ENCODE results near the gene ATP6V1G1.

DNA sequence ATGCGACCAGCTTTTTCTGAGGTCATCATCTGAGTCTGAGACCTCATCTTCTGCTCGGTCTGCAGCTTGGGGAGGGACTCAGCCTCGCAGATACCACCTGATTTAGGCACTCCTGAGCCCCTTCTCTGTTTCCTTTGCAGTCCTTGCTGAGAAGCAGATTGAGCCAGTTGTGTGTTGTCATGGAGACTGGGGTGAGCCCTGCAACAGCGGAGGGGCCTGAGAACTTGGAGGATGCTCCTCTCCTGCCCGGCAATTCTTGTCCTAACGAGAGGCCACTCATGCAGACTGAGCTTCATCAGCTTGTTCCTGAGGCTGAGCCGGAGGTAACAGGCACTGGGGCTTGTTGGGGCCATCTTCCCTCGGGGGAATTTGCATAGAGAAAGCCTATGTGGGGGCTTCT lies 50.8 kb downstream of the ATP6V1G1 start:
- TF ChIP-seq, protein P1, sequence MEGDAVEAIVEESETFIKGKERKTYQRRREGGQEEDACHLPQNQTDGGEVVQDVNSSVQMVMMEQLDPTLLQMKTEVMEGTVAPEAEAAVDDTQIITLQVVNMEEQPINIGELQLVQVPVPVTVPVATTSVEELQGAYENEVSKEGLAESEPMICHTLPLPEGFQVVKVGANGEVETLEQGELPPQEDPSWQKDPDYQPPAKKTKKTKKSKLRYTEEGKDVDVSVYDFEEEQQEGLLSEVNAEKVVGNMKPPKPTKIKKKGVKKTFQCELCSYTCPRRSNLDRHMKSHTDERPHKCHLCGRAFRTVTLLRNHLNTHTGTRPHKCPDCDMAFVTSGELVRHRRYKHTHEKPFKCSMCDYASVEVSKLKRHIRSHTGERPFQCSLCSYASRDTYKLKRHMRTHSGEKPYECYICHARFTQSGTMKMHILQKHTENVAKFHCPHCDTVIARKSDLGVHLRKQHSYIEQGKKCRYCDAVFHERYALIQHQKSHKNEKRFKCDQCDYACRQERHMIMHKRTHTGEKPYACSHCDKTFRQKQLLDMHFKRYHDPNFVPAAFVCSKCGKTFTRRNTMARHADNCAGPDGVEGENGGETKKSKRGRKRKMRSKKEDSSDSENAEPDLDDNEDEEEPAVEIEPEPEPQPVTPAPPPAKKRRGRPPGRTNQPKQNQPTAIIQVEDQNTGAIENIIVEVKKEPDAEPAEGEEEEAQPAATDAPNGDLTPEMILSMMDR (IDR thresholded peaks at IDR 0.05), result no peak
- TF ChIP-seq POLR2AphosphoS5 (IDR thresholded peaks at IDR 0.05), result no peak

All from upper lobe of left lung (tissue), 4 donors.